Stimulated activated CD4-positive, alpha-beta T cell treated with anti-CD3 and anti-CD28 coated beads, Interleukin-15, amount 100 ng/mL, for 24 hours (primary cell): ENCODE measurements around the gene KCNMB4.
"Not testable (repeated sequence)": the region's sequence is repeated elsewhere in the genome, so short reads cannot be mapped to it uniquely, and the experiment has no call there.

Source experiments
- DNase-seq: peaks from one replicate; pipeline ENCODE4 v3.0.0-alpha.2; 2020

The KCNMB4 gene

DNA sequence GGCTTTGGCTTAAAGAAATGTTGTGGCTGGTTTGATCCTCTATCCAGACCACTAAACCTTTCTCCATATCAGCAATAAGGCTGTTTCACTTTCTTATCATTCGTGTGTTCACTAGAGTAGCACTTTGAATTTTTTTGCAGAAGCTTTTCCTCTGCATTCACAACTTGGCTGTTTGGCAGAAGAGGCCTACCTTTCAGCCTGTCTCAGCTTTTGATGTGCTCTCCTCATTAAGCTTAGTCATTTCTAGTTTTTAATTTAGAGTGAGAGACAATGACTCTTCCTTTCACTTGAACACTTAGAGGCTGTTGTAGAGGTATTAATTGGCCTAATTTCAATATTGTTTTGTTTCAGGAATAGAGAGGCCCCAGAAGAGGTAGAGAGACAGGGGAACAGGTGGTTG lies 13.8 kb downstream of the KCNMB4 start:
- no peak for DNase-seq

DNA sequence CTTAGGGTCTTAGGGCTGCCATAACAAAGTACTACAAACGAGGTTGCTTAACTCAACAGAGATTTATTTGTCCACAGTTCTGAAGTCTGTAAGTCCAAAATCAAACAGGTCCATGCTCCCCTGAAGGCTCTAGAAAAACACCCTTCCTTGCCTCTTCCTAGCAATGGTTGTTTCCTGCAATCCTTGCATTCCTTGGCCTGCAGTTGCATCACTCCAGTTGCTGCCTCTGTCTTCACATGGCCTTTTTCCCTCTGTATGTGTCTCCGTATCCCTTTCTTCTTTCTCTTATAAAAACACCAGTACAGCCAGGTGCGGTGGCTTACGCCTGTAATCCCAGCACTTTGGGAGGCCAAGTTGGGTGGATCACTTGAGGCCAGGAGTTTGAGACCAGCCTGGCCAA lies 17.4 kb downstream of the KCNMB4 start:
- DNase-seq: no peak

DNA sequence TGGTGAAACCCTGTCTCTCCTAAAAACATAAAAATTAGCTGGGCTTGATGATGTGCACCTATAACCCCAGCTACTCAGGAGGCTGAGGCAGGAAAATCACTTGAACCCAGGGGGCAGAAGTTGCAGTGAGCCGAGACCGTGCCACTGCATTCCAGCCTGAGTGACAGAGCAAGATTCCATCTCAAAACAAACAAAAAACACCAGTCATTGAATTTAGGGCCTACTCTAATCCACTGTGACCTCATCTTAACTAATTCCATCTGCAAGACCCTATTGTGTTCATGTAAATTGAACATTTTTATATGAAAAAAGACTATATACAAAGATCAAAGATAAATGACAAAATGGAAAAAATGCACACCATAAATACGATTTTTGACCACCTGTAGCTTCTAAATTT lies 17.8 kb downstream of the KCNMB4 start:
- DNase-seq: no peak

DNA sequence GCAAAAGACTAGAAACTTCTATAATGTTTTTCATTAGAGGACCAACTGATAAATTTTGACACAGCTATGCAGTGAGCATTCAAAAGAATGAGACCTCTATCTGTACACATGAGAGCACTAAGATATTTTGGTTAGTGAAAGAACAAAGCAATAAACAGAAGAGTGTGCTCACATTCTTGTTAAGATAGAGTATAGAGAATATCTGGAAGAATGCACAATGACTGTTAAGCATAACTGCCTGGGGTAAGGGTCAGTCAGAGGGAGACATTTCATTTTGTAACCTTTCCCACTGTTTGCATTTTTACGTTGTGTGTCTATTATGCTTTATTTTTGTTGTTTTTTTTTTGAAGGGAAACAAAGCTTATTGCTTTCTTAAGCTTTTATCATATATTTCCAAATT lies 20.7 kb downstream of the KCNMB4 start:
- no peak for DNase-seq

DNA sequence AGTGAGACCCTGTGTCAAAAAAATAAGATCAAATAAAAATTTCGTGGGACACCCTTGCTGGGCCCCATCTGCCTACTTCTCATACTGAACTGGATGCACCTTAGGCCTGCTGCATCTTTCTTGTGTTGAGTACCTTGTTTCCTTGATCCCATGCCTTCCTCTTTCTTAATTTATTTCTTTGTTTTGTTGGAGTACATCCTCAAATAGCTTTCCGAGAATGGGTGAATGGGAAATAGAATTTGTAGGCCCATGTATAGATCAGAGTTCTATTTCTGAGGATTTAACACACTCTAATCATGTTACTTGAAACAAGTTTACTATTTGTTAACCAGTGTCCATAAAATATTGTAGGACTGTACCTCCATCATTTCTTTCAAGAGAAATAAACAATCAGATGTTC lies 23.6 kb downstream of the KCNMB4 start:
- DNase-seq: no peak

DNA sequence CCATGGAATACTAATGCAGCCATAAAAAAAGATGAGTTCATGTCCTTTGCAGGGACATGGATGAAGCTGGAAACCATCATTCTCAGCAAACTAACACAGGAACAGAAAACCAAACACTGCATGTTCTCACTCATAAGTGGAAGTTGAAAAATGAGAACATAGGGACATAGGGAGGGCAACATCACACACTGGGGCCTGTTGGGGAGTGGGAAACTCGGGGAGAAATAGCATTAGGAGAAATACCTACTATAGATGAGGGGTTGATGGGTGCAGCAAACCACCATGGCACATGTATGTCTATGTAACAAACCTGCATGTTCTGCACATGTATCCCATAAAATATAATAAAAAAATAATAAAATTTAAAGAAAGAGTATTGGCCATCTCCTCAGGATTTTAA lies 26.5 kb downstream of the KCNMB4 start:
- not testable (repeated sequence) for DNase-seq

DNA sequence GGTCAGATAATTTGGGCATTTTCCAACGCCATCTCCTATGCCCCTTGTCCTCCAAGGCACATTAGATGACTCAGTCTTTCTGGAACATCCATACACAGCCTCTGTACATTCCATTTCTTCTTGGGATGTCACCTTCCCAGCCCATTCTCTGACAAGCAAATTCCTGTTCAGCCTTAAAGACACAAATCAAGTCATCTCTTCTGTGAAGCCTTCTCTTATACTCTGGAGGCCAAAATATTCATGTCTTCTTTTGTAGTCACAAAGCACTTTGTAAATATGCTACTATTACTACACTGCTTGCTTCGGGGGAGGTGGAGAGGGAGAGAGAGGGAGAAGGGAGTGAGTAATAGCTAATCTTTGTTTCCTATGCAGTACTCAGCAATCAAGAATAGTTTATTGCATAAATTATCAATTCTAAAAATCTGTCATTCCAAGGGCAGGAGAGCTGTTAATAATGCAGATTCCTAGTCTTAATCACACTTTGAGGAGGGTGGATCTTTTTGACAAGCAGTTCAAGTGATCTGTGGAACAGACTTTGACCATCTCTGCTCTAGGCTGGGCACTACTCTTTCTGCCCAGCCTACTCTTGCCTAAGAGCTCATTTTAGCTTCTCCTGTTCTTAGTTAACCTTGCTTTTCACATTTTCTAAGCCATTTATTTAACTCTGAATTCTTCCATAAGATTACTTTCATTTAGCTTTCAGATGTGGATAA lies 27.9 kb downstream of the KCNMB4 start:
- DNase-seq: no peak

DNA sequence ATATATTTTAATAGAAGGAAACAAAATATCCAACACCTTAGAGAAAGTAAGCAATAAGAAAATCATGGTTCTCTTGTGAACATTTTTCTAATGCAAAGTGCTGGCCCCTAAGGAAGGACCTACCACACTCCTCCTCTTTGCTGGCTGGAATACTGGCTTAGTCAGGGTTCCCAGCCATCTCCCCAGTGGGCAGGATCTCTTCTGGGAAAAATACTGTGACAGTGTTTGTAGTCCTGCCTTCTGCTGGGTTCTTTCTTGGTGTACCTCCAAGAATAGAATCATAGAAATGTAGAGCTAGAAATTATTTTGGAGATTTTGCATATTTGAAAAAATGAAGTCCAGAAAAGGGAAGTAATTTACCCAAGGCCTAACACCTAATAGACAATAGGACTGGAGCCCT lies 31.9 kb downstream of the KCNMB4 start:
- no peak for DNase-seq

DNA sequence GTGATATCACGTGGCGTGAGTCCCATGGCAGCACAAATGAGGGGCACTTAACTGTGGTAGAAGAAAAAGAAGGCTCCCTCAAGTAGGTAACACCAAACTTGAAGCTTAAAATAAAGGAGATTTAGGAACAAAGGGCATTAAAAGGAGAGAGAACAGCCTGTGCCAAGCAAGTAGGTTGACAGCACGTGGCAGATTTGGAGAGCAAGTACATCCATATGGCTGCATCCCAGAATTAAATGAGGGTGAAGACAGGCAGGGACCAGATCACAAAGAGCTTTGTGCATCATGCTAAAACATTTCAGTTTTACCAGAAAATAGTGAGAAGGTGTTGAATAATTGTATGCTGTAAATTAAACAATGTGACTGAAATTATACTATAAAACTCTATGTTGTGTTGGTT lies 32.8 kb downstream of the KCNMB4 start:
- DNase-seq: no peak

DNA sequence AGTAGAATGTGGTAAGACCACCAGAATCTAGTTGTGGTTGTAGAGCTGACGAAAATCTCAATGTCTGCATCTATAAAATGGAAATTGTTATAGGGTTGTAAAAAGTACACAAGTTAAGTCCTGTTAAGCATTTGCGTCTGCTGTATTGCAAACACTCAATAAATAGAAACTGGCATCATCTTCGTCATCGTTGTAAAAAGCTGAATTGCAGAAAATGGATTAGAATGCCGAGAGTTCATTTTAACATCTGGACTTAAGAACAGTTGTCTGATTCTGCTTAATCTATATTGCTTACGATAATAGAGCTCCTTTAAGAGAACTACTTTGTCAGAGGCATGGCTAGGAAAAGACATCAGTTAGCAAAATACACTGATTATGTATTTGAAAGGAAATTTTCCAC lies 33.2 kb downstream of the KCNMB4 start:
- no peak for DNase-seq

DNA sequence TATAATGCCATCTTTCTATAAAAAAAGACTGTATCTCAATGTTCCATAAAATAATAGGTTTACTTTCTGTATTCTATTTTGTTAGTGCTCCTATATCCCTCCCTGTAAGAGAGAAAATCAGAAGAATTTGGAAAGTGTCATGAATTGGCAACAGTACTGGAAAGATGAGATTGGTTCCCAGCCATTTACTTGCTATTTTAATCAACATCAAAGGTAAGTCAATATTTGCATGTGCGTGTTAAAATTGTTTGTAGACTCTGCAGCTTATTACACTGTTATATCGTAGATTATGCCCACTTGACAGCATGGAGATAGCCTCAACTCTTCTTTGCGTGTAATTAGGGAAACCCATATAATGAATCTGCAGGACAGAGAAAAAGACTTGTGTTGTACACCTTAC lies 34.0 kb downstream of the KCNMB4 start:
- DNase-seq: no peak

DNA sequence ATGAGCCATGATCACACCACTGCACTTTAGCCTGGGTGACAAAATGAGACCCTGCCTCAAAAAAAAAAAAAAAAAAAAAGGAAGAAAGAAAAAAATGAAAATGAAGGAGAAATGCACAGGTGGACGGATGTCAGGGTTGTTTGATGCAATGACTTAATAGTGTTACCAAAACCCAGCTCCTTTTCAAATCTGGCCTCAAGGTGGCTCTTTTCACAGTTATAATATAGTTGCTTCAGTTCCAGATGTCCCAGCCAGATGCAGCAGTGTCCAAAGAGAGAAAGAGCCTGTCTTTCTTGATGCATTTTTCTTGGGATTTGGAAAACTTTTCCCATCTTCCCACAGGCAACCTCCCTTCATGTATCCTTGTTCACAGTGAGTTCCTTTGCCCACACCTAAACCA lies 36.5 kb downstream of the KCNMB4 start:
- no peak for DNase-seq

DNA sequence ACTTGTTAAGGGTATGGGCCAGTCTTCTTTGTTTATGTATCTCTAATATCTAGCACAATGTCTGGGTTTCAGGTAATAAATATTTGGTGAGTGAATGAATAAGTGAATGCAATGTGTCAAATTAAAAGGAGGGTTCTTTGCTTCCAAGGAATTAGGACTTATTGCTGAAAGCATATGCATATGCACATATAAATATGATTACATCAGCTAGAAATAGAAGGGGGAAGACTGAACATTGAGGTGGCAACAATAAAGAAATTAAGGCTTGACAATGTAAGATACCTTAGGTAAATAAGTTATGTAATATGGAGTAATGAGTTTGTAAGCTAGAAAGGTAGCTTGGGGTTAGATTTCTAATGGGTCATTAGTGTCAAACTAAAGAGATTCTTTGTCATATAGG lies 37.7 kb downstream of the KCNMB4 start:
- DNase-seq: no peak

DNA sequence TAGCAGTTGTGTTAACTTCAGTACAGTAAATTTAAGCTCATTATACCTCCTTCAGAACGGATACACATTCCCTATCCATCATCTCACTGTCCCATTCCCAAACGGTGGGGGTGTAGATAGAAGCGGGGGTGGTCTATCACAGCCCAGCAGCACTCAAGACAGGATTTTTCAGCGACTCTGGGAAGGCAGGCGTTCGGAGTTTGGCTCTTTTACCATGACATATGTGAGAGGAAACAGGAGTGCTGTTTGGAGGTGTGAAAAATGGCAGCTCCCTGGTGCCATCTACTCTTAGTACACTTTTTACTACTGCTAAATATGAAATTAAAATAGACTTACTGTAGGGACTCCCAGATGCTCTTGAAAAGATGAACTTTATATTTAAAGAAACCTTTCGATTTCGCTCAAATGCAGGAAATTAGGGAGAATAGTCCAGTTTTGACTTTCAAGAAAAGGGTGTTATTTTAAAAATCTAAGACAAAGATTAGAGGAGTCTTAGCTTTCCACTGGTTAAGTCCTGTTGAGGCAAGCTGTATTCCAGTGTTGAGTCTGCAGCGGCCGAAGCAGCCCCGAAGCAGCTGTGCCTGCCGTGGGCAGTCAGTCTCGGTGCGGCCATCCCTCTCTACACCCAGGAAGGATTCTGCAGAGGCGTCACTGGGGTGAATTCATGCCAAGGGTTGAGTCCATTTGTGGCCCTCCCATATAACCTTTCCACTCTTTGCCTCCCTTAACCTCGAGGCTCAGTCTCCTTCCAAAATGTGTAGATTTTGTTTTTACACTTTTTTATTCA lies 42.1 kb downstream of the KCNMB4 start:
- no peak for DNase-seq

DNA sequence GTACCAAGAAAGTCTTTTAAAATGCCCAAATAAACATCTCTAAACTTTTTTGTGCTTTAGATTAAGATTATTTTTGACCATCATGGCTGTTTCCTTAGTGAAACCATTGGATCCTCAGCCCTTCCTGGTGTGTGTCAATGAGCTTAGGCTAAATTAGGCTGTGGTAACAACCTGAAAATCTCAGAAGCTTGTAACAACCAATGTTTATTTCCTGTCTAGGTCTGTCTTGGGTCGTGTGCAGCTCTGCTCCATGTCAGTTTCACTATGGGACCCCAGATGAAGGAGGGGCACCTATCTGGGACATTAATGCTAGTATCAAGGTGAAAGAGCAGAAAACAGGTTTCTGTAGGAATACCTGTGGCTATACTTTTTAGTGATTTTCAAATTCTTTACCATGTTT lies 49.9 kb downstream of the KCNMB4 start:
- DNase-seq: no peak

DNA sequence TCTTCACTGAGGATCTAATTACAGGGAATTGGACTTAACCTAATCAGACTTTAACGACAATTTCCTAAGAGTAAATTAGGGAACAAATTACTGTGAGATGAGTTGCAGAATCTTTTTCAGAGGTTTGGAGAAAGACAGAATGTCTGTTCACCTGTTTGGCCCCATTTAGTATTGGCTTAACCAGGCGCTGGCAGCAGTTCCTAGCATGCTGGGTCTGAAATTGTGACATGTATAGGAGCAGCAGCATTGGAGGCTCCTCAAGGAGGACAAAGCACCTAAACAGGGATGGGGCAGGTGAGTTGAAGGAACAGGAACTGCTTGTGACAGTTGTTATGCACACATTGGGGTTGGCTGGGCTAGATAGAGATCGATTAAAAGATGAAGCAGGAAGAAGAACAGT lies 51.0 kb downstream of the KCNMB4 start:
- no peak for DNase-seq

DNA sequence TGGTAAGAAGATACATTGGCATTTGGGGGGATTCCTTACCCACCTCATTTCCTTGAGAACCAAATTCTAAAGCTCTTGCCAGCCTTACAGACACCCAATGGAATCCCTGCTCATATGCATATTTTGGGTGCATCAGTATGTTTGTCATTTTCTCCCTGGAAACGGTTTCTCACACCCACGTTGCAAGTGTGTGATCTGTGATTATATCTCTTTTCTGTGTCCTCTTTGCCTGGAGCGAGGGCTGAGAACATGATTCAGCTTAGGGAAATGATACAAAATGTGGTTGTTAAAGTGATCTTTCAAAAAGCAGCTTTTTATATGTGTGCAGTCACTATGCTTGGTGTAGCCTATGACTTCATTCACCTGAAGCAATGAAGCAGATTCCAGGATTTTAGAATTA lies 52.0 kb downstream of the KCNMB4 start:
- no peak for DNase-seq

DNA sequence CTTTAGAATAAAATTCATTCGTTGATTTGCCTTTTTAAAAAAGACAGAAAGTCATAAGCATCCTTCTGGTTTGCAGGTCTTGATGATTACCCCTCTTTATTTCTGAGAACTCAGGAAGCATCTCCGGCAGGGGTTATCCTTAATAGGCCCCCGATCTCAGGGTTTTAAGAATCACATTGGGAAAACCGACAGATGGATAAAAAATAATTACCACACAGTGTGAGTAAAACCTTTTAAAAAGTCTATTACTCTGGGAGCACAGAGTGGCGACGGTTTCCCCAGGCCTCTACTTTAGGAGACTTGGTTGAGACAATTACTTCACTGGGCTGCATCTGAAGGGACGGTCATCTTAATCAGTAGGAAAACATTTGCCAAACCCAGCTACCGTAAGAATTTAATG lies 56.5 kb downstream of the KCNMB4 start:
- no peak for DNase-seq

DNA sequence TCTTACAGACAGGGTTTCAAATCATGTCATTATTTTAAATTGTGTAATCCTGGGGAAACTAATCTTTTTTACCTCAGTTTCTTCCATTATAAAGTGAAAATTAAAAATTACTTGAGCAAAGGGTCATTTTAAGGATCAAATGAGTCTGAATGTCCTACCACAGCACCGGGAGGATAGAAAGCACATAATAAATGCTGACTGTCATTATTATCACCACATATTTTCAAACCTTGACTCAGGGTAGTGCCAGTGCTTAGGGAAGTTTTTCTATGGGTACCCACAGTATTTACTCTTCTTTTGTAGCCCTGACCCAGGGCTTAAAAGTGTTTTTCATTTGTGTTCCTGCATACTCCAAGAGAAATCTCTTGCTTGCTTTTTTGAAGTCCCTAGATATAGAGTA lies 60.5 kb downstream of the KCNMB4 start:
- no peak for DNase-seq

DNA sequence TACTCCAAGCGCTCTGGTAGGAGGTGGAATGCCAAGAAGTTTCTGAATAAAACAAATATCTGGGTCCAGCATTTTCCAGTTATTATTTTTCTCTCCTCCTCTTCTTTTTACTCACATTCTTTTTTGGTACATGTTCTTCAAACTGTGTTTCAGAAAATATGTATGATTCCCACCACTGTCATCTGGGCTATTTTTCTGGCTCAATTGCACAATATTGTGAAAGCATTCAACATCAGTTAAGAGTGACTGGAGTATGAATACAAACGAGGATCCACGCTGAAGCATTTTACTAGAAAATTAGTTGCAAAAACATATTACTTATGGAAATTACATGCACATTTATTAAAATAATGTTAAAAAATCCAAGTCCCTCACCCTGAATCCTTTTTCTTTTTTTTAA lies 61.5 kb downstream of the KCNMB4 start:
- no peak for DNase-seq

DNA sequence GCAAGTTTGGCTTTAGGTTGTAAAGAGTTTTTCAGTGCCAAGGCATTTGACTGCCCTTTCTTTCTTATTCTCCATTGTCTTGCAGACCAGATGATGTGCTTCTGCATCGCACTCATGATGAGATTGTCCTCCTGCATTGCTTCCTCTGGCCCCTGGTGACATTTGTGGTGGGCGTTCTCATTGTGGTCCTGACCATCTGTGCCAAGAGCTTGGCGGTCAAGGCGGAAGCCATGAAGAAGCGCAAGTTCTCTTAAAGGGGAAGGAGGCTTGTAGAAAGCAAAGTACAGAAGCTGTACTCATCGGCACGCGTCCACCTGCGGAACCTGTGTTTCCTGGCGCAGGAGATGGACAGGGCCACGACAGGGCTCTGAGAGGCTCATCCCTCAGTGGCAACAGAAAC lies 64.3 kb downstream of the KCNMB4 start:
- no peak for DNase-seq

DNA sequence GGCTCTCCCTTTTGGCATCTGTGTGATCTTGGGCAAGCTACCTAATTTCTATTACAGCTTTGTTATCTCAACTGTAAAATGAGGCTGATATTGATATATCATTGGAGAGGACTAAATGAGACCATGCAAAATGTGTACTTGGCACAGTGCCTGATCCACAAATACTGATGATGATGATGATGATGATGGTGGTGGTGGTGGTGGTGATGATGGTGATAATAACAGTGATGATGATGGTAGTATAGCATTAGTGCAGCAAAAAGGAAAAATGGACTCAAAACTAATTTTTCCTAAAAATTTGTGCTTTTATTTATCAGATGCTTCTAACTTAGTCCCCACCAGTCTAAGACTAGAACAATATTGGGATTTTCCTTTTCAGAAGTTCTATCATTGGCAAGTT lies 70.7 kb downstream of the KCNMB4 start:
- DNase-seq: no peak

DNA sequence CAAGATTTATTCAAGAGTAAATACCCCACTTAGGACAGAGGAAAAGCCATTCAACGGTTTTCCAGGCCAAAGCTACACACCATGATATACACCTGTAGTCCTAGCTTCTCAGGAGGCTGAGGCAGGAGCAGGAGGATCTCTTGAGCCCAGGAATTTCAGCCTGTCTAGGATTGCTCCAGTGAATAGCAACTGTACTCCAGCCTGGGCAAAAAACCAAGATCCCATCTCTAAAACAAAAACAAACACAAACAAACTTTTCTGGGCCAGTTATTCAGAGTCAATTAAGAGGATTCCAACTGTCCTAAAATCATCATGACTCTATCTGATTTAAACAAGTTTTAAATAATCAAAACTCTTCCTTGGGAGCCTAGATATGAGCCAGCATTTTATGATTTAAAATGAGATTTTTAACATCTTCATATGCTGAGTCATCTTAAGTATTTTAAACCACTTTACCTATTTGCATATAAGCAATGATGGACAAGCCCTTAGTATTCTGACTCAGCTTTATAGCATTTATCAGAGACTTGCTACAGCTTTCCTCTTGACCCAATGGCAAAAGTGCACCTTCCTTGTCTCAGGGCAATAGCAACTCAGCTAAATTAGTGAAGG lies 77.1 kb downstream of the KCNMB4 start:
- DNase-seq: no peak

DNA sequence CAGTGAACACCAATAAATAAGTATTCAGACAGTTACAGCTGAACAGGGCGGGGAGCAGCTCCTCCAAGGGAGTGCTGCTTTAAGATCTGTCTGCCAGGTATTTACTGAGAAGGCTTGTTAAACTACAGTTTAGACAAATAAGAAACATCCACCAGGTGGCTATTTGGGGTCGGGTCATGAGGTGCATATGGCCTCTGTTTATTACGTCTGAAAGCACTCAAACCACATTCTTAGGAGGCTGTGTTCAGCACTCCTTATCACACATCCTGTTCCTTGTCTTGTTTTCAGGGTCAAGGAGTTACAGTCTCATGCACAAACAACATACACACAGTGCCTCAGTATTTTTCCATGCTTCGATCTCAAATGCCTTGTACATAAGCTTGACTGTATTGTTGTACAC lies 78.8 kb downstream of the KCNMB4 start:
- no peak for DNase-seq
